IMR-90 (cell line): ENCODE data around the gene EPHA5. TPM values are rescaled to one million over a fixed set of nuclear protein-coding genes. Genes with fewer than 3 reads are reported as not detected.

Source experiments
- ATAC-seq: fragments of 200-7000 bp; cut with Tn5 transposase; 2 replicates; pipeline ENCODE4 v1.9.1; 2020; ENCODE audit warnings: low read depth, mild to moderate bottlenecking, moderate library complexity
- BruUV-seq: library from RNA; stranded (reverse); fragments of 400-500 nt; replicated peaks from 2 replicates; lab custom pipeline; 2021; lab: Mats Ljungman, UMichigan
- CTCF ChIA-PET: fragments of 300-600 bp; formaldehyde crosslinking; extraction: SDS; loops from one replicate; lab custom pipeline; 2021; ENCODE audit warnings: antibody characterized with exemption; lab: Yijun Ruan, JAX
- POLR2A ChIA-PET: fragments of 300-600 bp; sonication (Branson Sonifier 250); formaldehyde crosslinking; loops from one replicate; lab custom pipeline; 2022; ENCODE audit warnings: antibody characterized with exemption; ENCODE audit not compliant: unreplicated experiment; lab: Charles Lee
- DNase-seq: peaks from one replicate; pipeline ENCODE4 v3.0.0; 2013
- H2AFZ ChIP-seq: replicated peaks from 2 replicates; pipeline ENCODE3; 2013; ENCODE audit warnings: low read length, mild to moderate bottlenecking; ENCODE audit not compliant: poor library complexity
- H2AK5ac ChIP-seq: 2 replicates; pipeline ENCODE4 v1.6.1; 2013; ENCODE audit warnings: low read depth, low read length, inconsistent platforms
- H2AK9ac ChIP-seq: replicated peaks from 2 replicates; pipeline ENCODE3; 2013; ENCODE audit warnings: mild to moderate bottlenecking, low read depth, low read length, moderate library complexity; ENCODE audit not compliant: poor library complexity
- H2BK120ac ChIP-seq: 2 replicates; pipeline ENCODE4 v1.6.1; 2013; ENCODE audit warnings: low read depth, low read length, inconsistent platforms
- H2BK15ac ChIP-seq: 3 replicates; pipeline ENCODE4 v1.6.1; 2013; ENCODE audit warnings: low read depth, low read length, inconsistent platforms
- H2BK20ac ChIP-seq: 2 replicates; pipeline ENCODE4 v1.6.1; 2013; ENCODE audit warnings: low read depth, mild to moderate bottlenecking, inconsistent platforms, low read length, moderate library complexity
- H2BK5ac ChIP-seq: 2 replicates; pipeline ENCODE4 v1.6.1; 2013; ENCODE audit warnings: mild to moderate bottlenecking, low read depth, low read length, inconsistent platforms; ENCODE audit not compliant: poor library complexity, severe bottlenecking
- H3K14ac ChIP-seq: replicated peaks from 2 replicates; pipeline ENCODE4 v1.6.1; 2013; ENCODE audit warnings: low read depth, low read length, inconsistent platforms
- H3K18ac ChIP-seq: 2 replicates; pipeline ENCODE4 v1.6.1; 2013; ENCODE audit warnings: low read depth, low read length, control low read depth
- H3K23ac ChIP-seq: 2 replicates; pipeline ENCODE4 v1.6.1; 2013; ENCODE audit warnings: low read depth, low read length, inconsistent platforms
- H3K27ac ChIP-seq: 2 replicates; pipeline ENCODE4 v1.5.1; 2013; ENCODE audit warnings: mild to moderate bottlenecking, control low read depth, low read length; ENCODE audit not compliant: insufficient read depth
- H3K27me3 ChIP-seq: 2 replicates; pipeline ENCODE4 v1.6.1; 2013; ENCODE audit warnings: low read length; ENCODE audit not compliant: control insufficient read depth, insufficient read depth
- H3K36me3 ChIP-seq: 2 replicates; pipeline ENCODE4 v1.6.1; 2013; ENCODE audit warnings: low read length, mixed read lengths; ENCODE audit not compliant: control insufficient read depth, insufficient read depth
- H3K4ac ChIP-seq: 2 replicates; pipeline ENCODE4 v1.6.1; 2013; ENCODE audit warnings: low read depth, low read length, inconsistent platforms
- H3K4me1 ChIP-seq: 2 replicates; pipeline ENCODE4 v1.6.1; 2013; ENCODE audit warnings: low read length, mixed read lengths; ENCODE audit not compliant: control insufficient read depth, insufficient read depth
- H3K4me2 ChIP-seq: 2 replicates; pipeline ENCODE4 v1.6.1; 2013; ENCODE audit warnings: low read depth, mild to moderate bottlenecking, control low read depth, low read length, moderate library complexity
- H3K4me3 ChIP-seq: 2 replicates; pipeline ENCODE4 v1.5.1; 2013; ENCODE audit warnings: low read depth, mild to moderate bottlenecking, control low read depth, low read length, moderate library complexity; ENCODE audit not compliant: insufficient read depth
- H3K56ac ChIP-seq: 2 replicates; pipeline ENCODE4 v1.6.1; 2013; ENCODE audit warnings: low read length, inconsistent platforms; ENCODE audit not compliant: insufficient read depth; ENCODE audit errors: extremely low read depth
- H3K79me1 ChIP-seq, 2 experiments: 2 replicates each; pipeline ENCODE4 v1.6.1; 2013; ENCODE audit warnings: low read length in 2 of 2, inconsistent platforms in 1 of 2, low read depth in 1 of 2
- H3K9ac ChIP-seq: 2 replicates; pipeline ENCODE4 v1.6.1; 2013; ENCODE audit warnings: low read depth, low read length, control low read depth
- H3K9me1 ChIP-seq: 2 replicates; pipeline ENCODE4 v1.6.1; 2013; ENCODE audit warnings: low read length, inconsistent platforms; ENCODE audit not compliant: insufficient read depth
- H3K9me3 ChIP-seq: 2 replicates; pipeline ENCODE4 v1.6.1; 2013; ENCODE audit warnings: low read length; ENCODE audit not compliant: control insufficient read depth, insufficient read depth
- H4K20me1 ChIP-seq: 2 replicates; pipeline ENCODE4 v1.6.1; 2013; ENCODE audit warnings: low read length, inconsistent platforms; ENCODE audit not compliant: insufficient read depth
- H4K5ac ChIP-seq: 2 replicates; pipeline ENCODE4 v1.6.1; 2013; ENCODE audit warnings: mild to moderate bottlenecking, low read depth, low read length, control low read depth
- H4K8ac ChIP-seq, 2 experiments: 2 replicates each; pipeline ENCODE4 v1.6.1; 2013; ENCODE audit warnings: low read depth in 2 of 2, low read length in 2 of 2, control low read depth in 1 of 2, inconsistent platforms in 1 of 2
- H4K91ac ChIP-seq: 2 replicates; pipeline ENCODE4 v1.6.1; 2013; ENCODE audit warnings: low read depth, low read length, inconsistent platforms; ENCODE audit not compliant: insufficient read depth
- FOS ChIP-seq: fragments of 150-350 bp; IDR thresholded peaks from 2 replicates; pipeline ENCODE4 v1.6.1; 2016; ENCODE audit warnings: low read depth, low read length
- MAZ ChIP-seq: IDR thresholded peaks from 2 replicates; pipeline ENCODE4 v1.6.1; 2012; ENCODE audit warnings: low read depth, mild to moderate bottlenecking, low read length, improper control_type of control experiment, moderate library complexity, borderline replicate concordance
- RFX5 ChIP-seq: IDR thresholded peaks from 2 replicates; pipeline ENCODE4 v1.8.0; 2012; ENCODE audit warnings: low read depth, mild to moderate bottlenecking, low read length, moderate library complexity
- WGBS, 2 experiments: methylation state at CpG; one replicate each; pipeline versions ENCODE4 v1.1.5 to v1.1.7; 2013; ENCODE audit warnings: missing lambda C conversion rate in 2 of 2; ENCODE audit not compliant: insufficient read length in 1 of 2; ENCODE audit errors: extremely low coverage in 2 of 2; 5-methylcytosine and 5-hydroxymethylcytosine counted together
- dilution Hi-C: fragments of 300-500 bp; cut with HindIII; formaldehyde crosslinking; loops from one replicate; pipeline ENCODE4 v1.14.3; 2018; ENCODE audit warnings: low sequenced_read_pairs; ENCODE audit not compliant: unreplicated experiment
- in situ Hi-C: fragments of 300-500 bp; cut with MboI; formaldehyde crosslinking; loops from 3 replicates; pipeline ENCODE4 v1.14.3; 2019; ENCODE audit warnings: low sequenced_read_pairs, inconsistent platforms, mixed read lengths
- intact Hi-C: fragments of 100-400 bp; cut with micrococcal nuclease; formaldehyde crosslinking; loops from 2 replicates; pipeline ENCODE4 v1.10.0; 2022
- polyA plus RNA-seq, 3 experiments: library from polyadenylated mRNA; depleted of rRNA; stranded (reverse); fragments of >200 nt; gene quantifications; 2 replicates each; pipeline ENCODE4 v1.2.3, GENCODE V29; 2012; ENCODE audit warnings: low replicate concordance in 1 of 3
- total RNA-seq: library from RNA; depleted of rRNA; stranded (reverse); fragments of >200 nt; gene quantifications from 2 replicates; pipeline ENCODE4 v1.2.3, GENCODE V29; 2012
- TF ChIP-seq, protein P1 (sequence below): conservative IDR thresholded peaks from 2 replicates; pipeline ENCODE4 v1.5.1; 2012; ENCODE audit warnings: mild to moderate bottlenecking, low read depth, low read length, improper control_type of control experiment

The EPHA5 gene
- total and polyA plus RNA-seq, 2 of the 4 experiments (the other 2 are of a cell fraction) = 0.07 to 0.18 TPM

DNA sequence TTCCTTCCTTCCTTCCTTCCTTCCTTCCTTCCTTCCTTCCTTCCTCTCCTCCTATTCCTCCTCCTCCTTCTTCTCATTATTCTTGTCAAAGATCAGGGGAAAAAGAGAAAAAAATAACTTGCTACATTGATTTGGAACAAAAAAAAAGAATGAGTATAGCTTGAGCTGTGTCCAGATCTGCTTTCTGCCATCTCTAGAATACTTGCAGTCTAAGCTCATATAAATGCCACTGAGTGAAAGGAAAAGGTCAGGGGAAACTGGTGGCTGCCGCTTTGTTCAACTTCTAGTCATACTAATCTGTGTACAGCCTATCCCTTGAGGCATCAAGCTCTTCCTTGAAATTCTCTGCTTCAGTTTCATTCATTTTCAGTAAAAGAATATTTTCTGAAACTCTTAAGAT is 28.3 kb upstream of the EPHA5 start:
- Histone ChIP-seq H3K4me3 (no peak overlapping the region), H3K9me3 (no peaks in the 10 kb centered on the region), H3K18ac (no peak overlapping the region), H4K5ac (no peak overlapping the region), H2AK5ac (no peak overlapping the region), H2BK5ac (no peak overlapping the region), H4K91ac (no peak overlapping the region), H3K36me3 (no peaks in the 10 kb centered on the region), H3K79me1 (no peaks in the 10 kb centered on the region), H3K4me2 (no peak overlapping the region), H3K27ac (no peak overlapping the region), H2AK9ac (no peak overlapping the region), H3K56ac (no peak overlapping the region), H2BK15ac (no peak overlapping the region), H3K9me1 (no peaks in the 10 kb centered on the region), H3K9ac (no peak overlapping the region), H2BK20ac (no peak overlapping the region), H3K4ac (no peak overlapping the region), H3K14ac (no peak overlapping the region), H3K23ac (no peak overlapping the region), H4K8ac (no peak overlapping the region), H3K27me3 (no peaks in the 10 kb centered on the region), H3K4me1 (no peaks in the 10 kb centered on the region), H4K20me1 (no peaks in the 10 kb centered on the region), H2BK120ac (no peak overlapping the region), H2AFZ (no peak overlapping the region)
- dilution Hi-C loops = no loop called here
- POLR2A ChIA-PET = no interaction called here
- no peak for ATAC-seq
- in situ Hi-C loops = no loop called here
- no peak for DNase-seq
- CTCF ChIA-PET = interaction anchor here (1.2 kb wide), 1 partner anchor 9 kb away, joined by 3 read pairs; no protein-coding TSS in a partner anchor
- no CpG with 5 or more reads among the region's 1 CpG for WGBS, 2 experiments
- TF ChIP-seq FOS (no peak), RFX5 (no peak), MAZ (no peak)
- TF ChIP-seq, protein P1, sequence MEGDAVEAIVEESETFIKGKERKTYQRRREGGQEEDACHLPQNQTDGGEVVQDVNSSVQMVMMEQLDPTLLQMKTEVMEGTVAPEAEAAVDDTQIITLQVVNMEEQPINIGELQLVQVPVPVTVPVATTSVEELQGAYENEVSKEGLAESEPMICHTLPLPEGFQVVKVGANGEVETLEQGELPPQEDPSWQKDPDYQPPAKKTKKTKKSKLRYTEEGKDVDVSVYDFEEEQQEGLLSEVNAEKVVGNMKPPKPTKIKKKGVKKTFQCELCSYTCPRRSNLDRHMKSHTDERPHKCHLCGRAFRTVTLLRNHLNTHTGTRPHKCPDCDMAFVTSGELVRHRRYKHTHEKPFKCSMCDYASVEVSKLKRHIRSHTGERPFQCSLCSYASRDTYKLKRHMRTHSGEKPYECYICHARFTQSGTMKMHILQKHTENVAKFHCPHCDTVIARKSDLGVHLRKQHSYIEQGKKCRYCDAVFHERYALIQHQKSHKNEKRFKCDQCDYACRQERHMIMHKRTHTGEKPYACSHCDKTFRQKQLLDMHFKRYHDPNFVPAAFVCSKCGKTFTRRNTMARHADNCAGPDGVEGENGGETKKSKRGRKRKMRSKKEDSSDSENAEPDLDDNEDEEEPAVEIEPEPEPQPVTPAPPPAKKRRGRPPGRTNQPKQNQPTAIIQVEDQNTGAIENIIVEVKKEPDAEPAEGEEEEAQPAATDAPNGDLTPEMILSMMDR = no peak
- no TSS peak for BruUV-seq
- intact Hi-C loops = no loop called here
